HG03175 (cell line): Measurements from ENCODE around the gene NBEAL2.
"Not testable (repeated sequence)": the region's sequence is repeated elsewhere in the genome, so short reads cannot be mapped to it uniquely, and the experiment has no call there.

Experiments
- ATAC-seq: cut with Tn5 transposase; IDR thresholded peaks from one replicate; pipeline ENCODE4 v1.9.1; 2021; ENCODE audit warnings: mild to moderate bottlenecking, moderate library complexity; ENCODE audit not compliant: unreplicated experiment

The NBEAL2 gene

DNA sequence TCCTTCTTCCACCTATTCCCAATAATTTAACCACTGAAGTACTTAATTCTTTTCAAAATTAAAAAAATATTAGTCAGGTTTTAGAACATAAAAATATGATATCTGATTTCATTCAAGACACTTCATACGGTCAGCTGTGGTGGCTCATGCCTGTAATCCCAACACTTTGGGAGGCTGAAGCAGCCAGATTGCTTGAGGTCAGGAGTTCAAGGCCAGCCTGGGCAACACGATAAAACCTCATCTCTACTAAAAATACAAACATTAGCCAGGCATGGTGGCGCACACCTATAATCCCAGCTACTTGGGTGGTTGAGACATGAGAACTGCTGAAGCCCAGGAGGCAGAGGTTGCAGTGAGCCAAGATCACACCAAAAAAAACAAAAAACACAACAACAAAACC is 56.7 kb downstream of the NBEAL2 start:
- ATAC-seq = no peak

GRCh38 chr3:47037302-47037701 is 57.8 kb downstream of the NBEAL2 start:
- ATAC-seq = not testable (repeated sequence)

DNA sequence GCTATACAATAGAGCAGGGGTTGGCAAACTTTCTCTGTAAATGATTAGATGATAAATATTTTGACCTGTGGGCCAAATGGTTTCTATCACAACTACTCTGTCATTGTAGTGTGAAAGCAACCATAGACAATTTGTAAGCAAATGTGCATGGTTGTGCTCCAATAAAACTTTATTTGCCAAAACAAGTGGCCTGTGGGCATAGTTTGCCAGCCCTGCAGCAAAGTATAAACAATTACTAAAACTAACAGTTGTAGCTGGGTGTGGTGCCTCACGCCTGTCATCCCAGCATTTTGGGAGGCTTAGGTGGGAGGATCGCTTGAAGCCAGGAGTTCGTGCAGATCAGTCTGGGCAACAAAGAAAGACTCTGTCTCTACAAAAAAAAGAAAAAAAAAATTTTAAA is 61.6 kb downstream of the NBEAL2 start:
- ATAC-seq = no peak

DNA sequence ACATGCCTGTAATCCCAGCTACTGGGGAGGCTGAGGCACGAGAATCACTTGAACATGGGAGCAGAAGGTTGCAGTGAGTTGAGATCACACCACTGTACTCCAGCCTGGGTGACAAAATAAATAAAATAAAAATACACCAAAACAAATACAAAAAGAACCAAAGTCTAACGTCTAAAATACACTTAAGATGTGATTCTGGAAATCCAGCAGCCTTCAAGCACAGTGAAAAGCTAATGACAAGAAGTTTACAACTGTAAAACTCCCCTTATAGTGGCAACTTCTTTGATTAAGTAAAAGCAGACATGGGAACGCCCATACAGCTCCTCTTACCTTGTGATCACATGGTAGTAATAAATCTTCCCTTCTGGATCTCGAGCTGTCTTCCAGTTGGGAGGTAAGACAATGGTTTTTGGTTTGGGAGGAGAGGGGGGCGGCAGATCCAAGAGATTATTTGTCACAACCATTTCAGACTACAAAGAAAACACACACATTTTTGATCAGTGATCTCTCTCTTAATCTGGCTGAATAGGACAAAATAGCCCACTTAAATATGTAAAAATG is 62.8 kb downstream of the NBEAL2 start:
- ATAC-seq = no peak

DNA sequence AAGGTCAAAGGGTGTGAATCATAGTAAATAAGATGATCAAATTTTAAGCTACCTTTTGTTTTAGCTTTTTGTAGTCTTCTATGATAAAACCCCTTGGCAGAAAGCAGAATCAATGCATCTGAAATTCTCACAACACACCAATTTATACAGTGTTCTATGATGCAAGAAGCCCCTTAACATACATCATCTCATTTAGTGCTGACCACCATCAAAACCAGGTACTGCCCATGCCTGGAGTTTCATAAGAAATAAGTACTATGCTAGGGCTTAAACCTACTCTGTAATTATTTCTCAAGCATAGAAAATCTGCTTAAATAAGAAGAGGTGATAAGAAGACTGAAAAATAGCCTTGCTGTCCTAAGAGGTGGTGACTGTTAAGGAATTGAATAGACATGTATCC is 67.6 kb downstream of the NBEAL2 start:
- no peak for ATAC-seq

DNA sequence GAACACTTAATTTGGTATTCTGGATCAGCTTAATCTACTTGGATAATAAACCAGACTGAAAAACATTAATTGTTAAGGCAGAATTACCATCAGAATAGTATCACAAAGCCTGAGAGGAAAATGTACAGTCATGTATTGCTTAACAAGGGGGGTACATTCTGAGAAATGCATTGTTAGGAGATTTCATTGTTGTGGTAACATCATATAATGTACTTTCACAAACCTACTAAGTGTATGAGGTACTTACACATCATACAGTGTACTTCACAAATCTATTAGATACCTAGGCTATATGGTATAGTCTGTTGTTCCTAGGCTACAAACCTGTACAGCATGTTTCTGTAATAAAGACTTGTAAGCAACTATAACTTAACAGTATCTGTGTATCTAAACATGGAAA is 68.2 kb downstream of the NBEAL2 start:
- ATAC-seq = no peak

DNA sequence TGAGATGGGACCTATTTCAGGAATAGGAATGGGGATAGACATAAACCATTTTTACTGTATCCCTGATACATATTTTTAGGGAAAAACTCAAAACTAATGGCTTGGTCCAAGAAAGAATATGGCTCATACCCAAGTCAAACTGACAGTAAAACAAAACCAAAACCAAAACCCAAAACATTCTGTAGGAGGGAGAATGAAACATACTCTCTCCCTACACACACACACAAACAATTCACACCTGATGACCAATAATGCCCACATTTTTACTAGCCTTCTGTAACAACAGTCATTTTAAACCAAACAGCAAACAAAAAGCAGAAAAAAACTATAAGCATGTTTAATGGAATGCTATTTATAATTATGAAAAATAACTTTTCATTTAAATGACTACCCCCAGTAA is 74.9 kb downstream of the NBEAL2 start:
- no peak for ATAC-seq

- ATAC-seq = no peak
These were observed 77.2 kb downstream of the NBEAL2 start for GRCh38 chr3:47056705-47057104.

- ATAC-seq = no peak
These were observed 77.8 kb downstream of the NBEAL2 start for GRCh38 chr3:47057212-47057671.
